ENCODE data around the gene ANKS1A. TPM values are rescaled to one million over a fixed set of nuclear protein-coding genes. Genes with fewer than 3 reads are reported as not detected.

The ANKS1A gene
- total and polyA plus RNA-seq, 12 donors: 7.1 to 36.3 (median 29.9) TPM

GRCh38 chr6:35091346-35092083 is 202.5 kb downstream of the ANKS1A start:
- Histone ChIP-seq H3K27ac (peak overlapping the region in 5 of 10 donors; percentile 41 to 63 (median 56)), H3K9me3 (no peaks in the 10 kb centered on the region), H3K27me3 (no peaks in the 10 kb centered on the region), H3K4me3 (no peak overlapping the region), H3K4me1 (peaks cover 9 to 57% (median 39%) of the 10 kb centered on the region in 9 donors), H3K36me3 (peaks cover 0 to 55% (median 21%) of the 10 kb centered on the region in 9 donors)
- TF ChIP-seq, protein P1, sequence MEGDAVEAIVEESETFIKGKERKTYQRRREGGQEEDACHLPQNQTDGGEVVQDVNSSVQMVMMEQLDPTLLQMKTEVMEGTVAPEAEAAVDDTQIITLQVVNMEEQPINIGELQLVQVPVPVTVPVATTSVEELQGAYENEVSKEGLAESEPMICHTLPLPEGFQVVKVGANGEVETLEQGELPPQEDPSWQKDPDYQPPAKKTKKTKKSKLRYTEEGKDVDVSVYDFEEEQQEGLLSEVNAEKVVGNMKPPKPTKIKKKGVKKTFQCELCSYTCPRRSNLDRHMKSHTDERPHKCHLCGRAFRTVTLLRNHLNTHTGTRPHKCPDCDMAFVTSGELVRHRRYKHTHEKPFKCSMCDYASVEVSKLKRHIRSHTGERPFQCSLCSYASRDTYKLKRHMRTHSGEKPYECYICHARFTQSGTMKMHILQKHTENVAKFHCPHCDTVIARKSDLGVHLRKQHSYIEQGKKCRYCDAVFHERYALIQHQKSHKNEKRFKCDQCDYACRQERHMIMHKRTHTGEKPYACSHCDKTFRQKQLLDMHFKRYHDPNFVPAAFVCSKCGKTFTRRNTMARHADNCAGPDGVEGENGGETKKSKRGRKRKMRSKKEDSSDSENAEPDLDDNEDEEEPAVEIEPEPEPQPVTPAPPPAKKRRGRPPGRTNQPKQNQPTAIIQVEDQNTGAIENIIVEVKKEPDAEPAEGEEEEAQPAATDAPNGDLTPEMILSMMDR (IDR thresholded peaks at IDR 0.05): no peak
- no peak for DNase-seq
- intact Hi-C loops (cut with DNase I): no loop called here
- no peak for ATAC-seq
- WGBS, 2 donors: 94 to 96% methylated on average over 18 of the region's 18 CpGs

DNA sequence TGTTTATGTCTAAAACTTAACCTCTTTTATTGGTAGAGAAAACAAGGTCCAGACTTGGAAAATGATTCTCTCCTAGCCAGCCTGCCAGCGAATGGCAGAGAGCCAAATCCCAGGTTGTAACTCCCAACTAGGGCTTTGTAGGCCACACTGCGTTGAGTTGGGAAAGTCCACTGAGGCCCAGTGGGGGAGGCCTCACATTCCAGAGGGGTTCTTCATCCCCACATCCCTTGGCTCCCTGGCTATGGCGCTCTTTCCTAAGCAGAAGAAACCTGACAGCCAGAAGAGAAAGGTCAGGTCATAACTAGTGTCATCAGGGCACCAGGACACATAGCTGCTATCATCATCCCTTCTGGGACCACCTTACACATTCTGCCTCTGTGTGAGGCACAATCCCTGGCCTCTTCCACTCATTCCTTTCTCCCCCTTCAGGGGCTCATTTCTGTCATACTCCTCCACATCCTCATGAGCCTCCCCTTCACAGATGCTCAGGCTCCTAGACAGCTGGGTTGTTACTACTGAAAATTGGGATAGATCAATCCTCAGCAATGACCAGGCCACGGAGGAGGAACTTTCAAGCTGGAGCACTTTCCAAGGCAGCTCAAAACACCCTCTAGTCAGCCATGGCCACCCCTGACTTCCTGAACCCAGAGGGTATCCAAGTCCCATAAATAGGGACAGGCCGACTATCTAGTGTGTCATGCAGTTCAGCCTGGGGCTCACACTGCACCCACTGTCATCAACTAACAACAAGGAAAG is 203.5 kb downstream of the ANKS1A start:
- ATAC-seq (peak in 6 of 8 donors; percentile 17 to 47 (median 28)), DNase-seq (no peak)
- peak overlapping the region in 7 of 10 donors; percentile 23 to 63 (median 44) for H3K27ac ChIP-seq
- H3K9me3 ChIP-seq: no peaks in the 10 kb centered on the region
- TF ChIP-seq, protein P1 (IDR thresholded peaks at IDR 0.05): no peak
- no peak overlapping the region for H3K4me3 ChIP-seq
- H3K4me1 ChIP-seq: peaks cover 14 to 55% (median 43%) of the 10 kb centered on the region in 9 donors
- H3K36me3 ChIP-seq: peaks cover 0 to 45% (median 14%) of the 10 kb centered on the region in 9 donors
- WGBS, 2 donors: 64 to 65% methylated on average over 5 of the region's 5 CpGs
- H3K27me3 ChIP-seq: no peaks in the 10 kb centered on the region
- intact Hi-C loops (cut with DNase I): no loop called here

DNA sequence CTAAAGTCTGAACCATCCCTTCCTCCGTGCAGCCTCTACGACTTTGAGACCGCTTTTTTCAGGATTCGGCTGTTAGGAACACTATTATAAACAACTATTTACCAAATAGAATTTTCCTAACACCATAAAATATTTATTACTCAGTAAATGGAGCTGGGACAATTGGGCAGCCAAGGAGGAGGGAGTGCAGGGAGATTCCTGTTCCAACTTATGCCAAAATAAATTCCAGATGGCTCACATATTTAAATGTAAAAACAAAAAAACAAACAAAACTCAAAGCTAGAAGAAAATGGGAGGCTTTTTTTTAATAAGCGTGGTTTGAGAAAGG is 204.0 kb downstream of the ANKS1A start:
- no peaks in the 10 kb centered on the region for H3K9me3 ChIP-seq
- 72 to 81% methylated on average over 5 of the region's 5 CpGs for WGBS, 2 donors
- H3K4me1 ChIP-seq: peaks cover 14 to 55% (median 42%) of the 10 kb centered on the region in 9 donors
- no peak overlapping the region for H3K4me3 ChIP-seq
- ATAC-seq (no peak), DNase-seq (no peak)
- intact Hi-C loops (cut with DNase I): no loop called here
- H3K27ac ChIP-seq: peak overlapping the region in 5 of 10 donors; percentile 23 to 63 (median 44)
- TF ChIP-seq, protein P1 (IDR thresholded peaks at IDR 0.05): no peak
- peaks cover 0 to 39% (median 12%) of the 10 kb centered on the region in 9 donors for H3K36me3 ChIP-seq
- no peaks in the 10 kb centered on the region for H3K27me3 ChIP-seq

DNA sequence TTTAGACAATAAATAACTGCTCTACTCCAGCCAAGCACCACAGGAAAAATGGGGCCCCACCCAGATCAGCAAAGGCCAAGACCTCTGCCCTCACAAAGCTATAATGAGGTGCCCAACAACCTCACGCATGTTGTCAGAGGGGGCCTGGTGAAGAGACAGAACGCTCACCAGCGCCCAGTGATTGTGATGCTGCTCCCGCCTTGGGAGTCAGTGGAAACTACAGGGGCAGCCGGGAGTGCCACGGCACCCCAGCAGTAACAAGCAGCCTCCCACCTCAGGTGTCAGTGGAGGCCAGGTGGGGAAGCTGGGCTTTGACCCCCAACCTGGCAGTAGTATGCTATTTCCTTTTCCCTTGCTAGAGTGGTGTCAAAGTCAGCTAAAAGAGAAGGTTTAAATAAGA is 204.7 kb downstream of the ANKS1A start:
- Histone ChIP-seq H3K27me3 (no peaks in the 10 kb centered on the region), H3K9me3 (no peaks in the 10 kb centered on the region), H3K4me1 (peaks cover 14 to 55% (median 42%) of the 10 kb centered on the region in 9 donors), H3K27ac (peak overlapping the region in 2 of 10 donors; percentile 5 to 61), H3K36me3 (peaks cover 0 to 32% (median 8%) of the 10 kb centered on the region in 9 donors), H3K4me3 (no peak overlapping the region)
- intact Hi-C loops (cut with DNase I): no loop called here
- TF ChIP-seq, protein P1 (IDR thresholded peaks at IDR 0.05): no peak
- ATAC-seq (no peak), DNase-seq (no peak)
- 90 to 98% methylated on average over 6 of the region's 6 CpGs for WGBS, 2 donors
